GM19467 (cell line): ENCODE measurements around the gene CD96.
A peak's percentile ranks its signal among the peaks of the same experiment; 100 is the strongest.
"Not testable (repeated sequence)": the region's sequence is repeated elsewhere in the genome, so short reads cannot be mapped to it uniquely, and the experiment has no call there.

Experiments
- ATAC-seq: cut with Tn5 transposase; IDR thresholded peaks from one replicate; pipeline ENCODE4 v1.9.1; 2021; ENCODE audit warnings: mild to moderate bottlenecking, moderate library complexity; ENCODE audit not compliant: unreplicated experiment

Gene CD96

GRCh38 chr3:111617912-111618601 lies 76.1 kb downstream of the CD96 start:
- no peak for ATAC-seq

- no peak for ATAC-seq
These were observed 76.9 kb downstream of the CD96 start for GRCh38 chr3:111618945-111619344.

GRCh38 chr3:111619833-111620232 lies 77.8 kb downstream of the CD96 start:
- no peak for ATAC-seq

GRCh38 chr3:111621535-111621934 lies 79.5 kb downstream of the CD96 start:
- no peak for ATAC-seq

- no peak for ATAC-seq
These were observed 85.1 kb downstream of the CD96 start for GRCh38 chr3:111627092-111627491.

- not testable (repeated sequence) for ATAC-seq
These were observed 87.0 kb downstream of the CD96 start for GRCh38 chr3:111629018-111629417.

GRCh38 chr3:111630638-111631037 lies 88.6 kb downstream of the CD96 start:
- not testable (repeated sequence) for ATAC-seq

GRCh38 chr3:111635403-111635802 lies 93.4 kb downstream of the CD96 start:
- ATAC-seq, result no peak

GRCh38 chr3:111636366-111636885 lies 94.4 kb downstream of the CD96 start:
- ATAC-seq, result no peak

GRCh38 chr3:111639316-111639715 lies 97.3 kb downstream of the CD96 start:
- no peak for ATAC-seq

GRCh38 chr3:111648991-111649579 lies 107.1 kb downstream of the CD96 start:
- no peak for ATAC-seq

GRCh38 chr3:111650378-111651275 lies 108.6 kb downstream of the CD96 start:
- no peak for ATAC-seq

- no peak for ATAC-seq
These were observed 110.6 kb downstream of the CD96 start for GRCh38 chr3:111652492-111653180.

- no peak for ATAC-seq
These were observed 111.8 kb downstream of the CD96 start for GRCh38 chr3:111653766-111654165.

GRCh38 chr3:111662012-111662411 lies 120.0 kb downstream of the CD96 start:
- ATAC-seq, result no peak

- ATAC-seq, result no peak
These were observed 120.9 kb downstream of the CD96 start for GRCh38 chr3:111662907-111663306.

GRCh38 chr3:111666041-111666735 lies 124.2 kb downstream of the CD96 start:
- no peak for ATAC-seq

- ATAC-seq, result no peak
These were observed 125.2 kb downstream of the CD96 start for GRCh38 chr3:111667170-111667569.

- peak; percentile 98 for ATAC-seq
These were observed 125.7 kb downstream of the CD96 start for GRCh38 chr3:111667621-111668239.

- ATAC-seq, result no peak
These were observed 126.3 kb downstream of the CD96 start for GRCh38 chr3:111668326-111668725.
